ENCODE data around the gene RBX1. TPM values are rescaled to one million over a fixed set of nuclear protein-coding genes. Genes with fewer than 3 reads are reported as not detected.

The RBX1 gene
- total RNA-seq, 2 experiments from 2014 or later = 77.3 to 86.9 TPM

GRCh38 chr22:40919446-40919845 lies 31.7 kb upstream of the RBX1 start:
- CTCF ChIA-PET (ENCODE audit: unreplicated experiment) = no interaction called here
- no peak for TF ChIP-seq CTCF (conservative IDR thresholded peaks at IDR 0.05; ENCODE audit: low read length)
- no peak for TF ChIP-seq EZH2phosphoT487 (IDR thresholded peaks at IDR 0.05; ENCODE audit: borderline replicate concordance, low read depth, low read length)
- no peak overlapping the region for H3K27ac ChIP-seq (ENCODE audit: low read depth, low read length, poor library complexity, severe bottlenecking)

GRCh38 chr22:40920526-40920925 lies 30.7 kb upstream of the RBX1 start:
- ChIA-PET POLR2A (interaction anchor here (0.7 kb wide), 1 partner anchor 123 kb away, joined by 5 read pairs; no protein-coding TSS in a partner anchor), CTCF (ENCODE audit: unreplicated experiment) (interaction anchor here (0.6 kb wide), 1 partner anchor 23 kb away, joined by 3 read pairs; no protein-coding TSS in a partner anchor)
- no peaks in the 10 kb centered on the region for H4K20me1 ChIP-seq (ENCODE audit: insufficient read depth, low read length)
- H3K9me2 ChIP-seq (ENCODE audit: insufficient read depth, low read length) = no peaks in the 10 kb centered on the region
- H3K4me2 ChIP-seq (ENCODE audit: low read length) = no peak overlapping the region
- TF ChIP-seq CTCF (conservative IDR thresholded peaks at IDR 0.05; ENCODE audit: low read length) (no peak), EZH2phosphoT487 (IDR thresholded peaks at IDR 0.05; ENCODE audit: borderline replicate concordance, low read depth, low read length) (no peak)
- H3K36me3 ChIP-seq (ENCODE audit: insufficient read depth, low read length) = peaks cover 52% of the 10 kb centered on the region
- no peak overlapping the region for H3K4me3 ChIP-seq (ENCODE audit: low read depth, low read length, poor library complexity, severe bottlenecking)
- H3K9me3 ChIP-seq (ENCODE audit: low read length) = no peaks in the 10 kb centered on the region
- no peak for DNase-seq (ENCODE audit: low spot score)
- no peaks in the 10 kb centered on the region for H3K4me1 ChIP-seq (ENCODE audit: insufficient read depth, low read length, poor library complexity, severe bottlenecking)
- no TSS peak for BruUV-seq (replicated peaks)
- H2AFZ ChIP-seq (ENCODE audit: low read length) = no peak overlapping the region
- H3K27ac ChIP-seq (ENCODE audit: low read depth, low read length, poor library complexity, severe bottlenecking) = no peak overlapping the region
- H3K79me2 ChIP-seq (ENCODE audit: insufficient read depth, low read depth, low read length) = no peaks in the 10 kb centered on the region
- intact Hi-C loops (cut with micrococcal nuclease; ENCODE audit: unreplicated experiment) = loop anchor here (10.0 kb wide), 1 partner anchor 224 kb away; no protein-coding TSS in a partner anchor

More at GRCh38 chr22:40919446-40919845, 31.7 kb upstream of the RBX1 start:
- Histone ChIP-seq H3K79me2 (ENCODE audit: insufficient read depth, low read depth, low read length) (no peaks in the 10 kb centered on the region), H2AFZ (ENCODE audit: low read length) (no peak overlapping the region), H3K4me1 (ENCODE audit: insufficient read depth, low read length, poor library complexity, severe bottlenecking) (no peaks in the 10 kb centered on the region), H3K9me2 (ENCODE audit: insufficient read depth, low read length) (no peaks in the 10 kb centered on the region), H3K36me3 (ENCODE audit: insufficient read depth, low read length) (peaks cover 46% of the 10 kb centered on the region), H3K4me2 (ENCODE audit: low read length) (no peak overlapping the region), H4K20me1 (ENCODE audit: insufficient read depth, low read length) (no peaks in the 10 kb centered on the region), H3K9me3 (ENCODE audit: low read length) (no peaks in the 10 kb centered on the region), H3K4me3 (ENCODE audit: low read depth, low read length, poor library complexity, severe bottlenecking) (no peak overlapping the region)
- BruUV-seq (replicated peaks) = no TSS peak
- intact Hi-C loops (cut with micrococcal nuclease; ENCODE audit: unreplicated experiment) = no loop called here
- DNase-seq (ENCODE audit: low spot score) = no peak
- POLR2A ChIA-PET = interaction anchor here (0.9 to 1.0 kb wide), 2 partner anchors 9 to 87 kb away, joined by 3 read pairs; no protein-coding TSS in a partner anchor
